ENCODE data around the gene CKMT2. TPM values are rescaled to one million over a fixed set of nuclear protein-coding genes. Genes with fewer than 3 reads are reported as not detected.

The CKMT2 gene
- total and polyA plus RNA-seq, 2 of the 8 experiments (the other 6 are each of a cell fraction or from before 2014, with no cell fraction given), result 2.4 to 5.0 TPM

DNA sequence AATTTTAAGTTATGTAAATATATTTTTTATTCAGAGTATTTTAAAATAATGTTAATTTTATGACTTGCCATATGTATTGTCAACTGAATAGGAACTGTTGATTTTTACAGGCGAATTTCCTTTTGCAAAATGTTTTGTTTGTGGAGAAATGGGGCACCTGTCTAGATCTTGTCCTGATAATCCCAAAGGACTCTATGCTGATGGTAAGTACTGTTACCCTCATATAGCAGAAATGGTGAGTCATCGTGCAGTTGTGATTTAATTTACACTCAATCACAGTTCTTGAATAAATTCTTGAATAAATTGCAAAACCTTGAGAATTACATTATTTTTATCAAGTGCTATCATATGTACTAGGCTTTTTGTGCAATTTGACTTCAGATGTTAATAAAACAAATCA is 75.7 kb downstream of the CKMT2 start:
- no peak overlapping the region for H3K23ac ChIP-seq (ENCODE audit: insufficient read length)
- H2BK5ac ChIP-seq (ENCODE audit: low read depth, low read length), result no peak overlapping the region
- H4K20me1 ChIP-seq (replicated peaks in 1 of 2; ENCODE audit: control insufficient read depth in 1 of 2, insufficient read depth in 2 of 2, low read length in 2 of 2), result no peaks in the 10 kb centered on the region
- ChIA-PET POLR2A (ENCODE audit: partially characterized antibody) (no interaction called here), CTCF (ENCODE audit: partially characterized antibody) (no interaction called here)
- H2AK5ac ChIP-seq (ENCODE audit: low read depth, low read length), result no peak overlapping the region
- H2BK120ac ChIP-seq (replicated peaks; ENCODE audit: low read depth, low read length), result no peak overlapping the region
- no peak overlapping the region for H3K9ac ChIP-seq (replicated peaks in 1 of 4; ENCODE audit: extremely low read depth in 1 of 4, low read depth in 3 of 4, low read length in 3 of 4)
- H3K27ac ChIP-seq (ENCODE audit: low read depth, low read length), result no peak overlapping the region
- H3K4ac ChIP-seq (replicated peaks; ENCODE audit: insufficient read length, low read depth, low read length), result no peak overlapping the region
- no peak overlapping the region for H4K8ac ChIP-seq (ENCODE audit: extremely low read depth, insufficient read depth, low read length)
- no peak overlapping the region for H2AFZ ChIP-seq (ENCODE audit: low read length)
- FAIRE-seq (no peak), DNase-seq (ENCODE audit: low read depth in 1 of 2, low spot score in 2 of 2) (no peak)
- WGBS, 2 experiments (ENCODE audit: extremely low coverage in 1 of 2, insufficient coverage in 1 of 2, insufficient read length in 1 of 2, insufficient replicate concordance in 2 of 2, low coverage in 1 of 2, low lambda C conversion rate in 2 of 2, missing lambda C conversion rate in 1 of 2), result 79% methylated on average over 2 of the region's 2 CpGs; no CpG with 5 or more reads in 1 of the 2 experiments
- H3K27me3 ChIP-seq (replicated peaks in 1 of 4; ENCODE audit: control insufficient read depth in 3 of 4, extremely low read depth in 1 of 4, insufficient read depth in 3 of 4, low read length in 3 of 4), result no peaks in the 10 kb centered on the region
- no peak overlapping the region for H3K14ac ChIP-seq (ENCODE audit: insufficient read length)
- no peak overlapping the region for H4K5ac ChIP-seq (ENCODE audit: insufficient read length, low read depth, low read length)
- H3K23me2 ChIP-seq (ENCODE audit: low read depth, low read length), result no peaks in the 10 kb centered on the region
- H3K79me2 ChIP-seq (ENCODE audit: control insufficient read depth in 1 of 2, insufficient read depth in 2 of 2, low read length in 2 of 2), result 0 out of 4 replicates have a peak, but pooled peaks cover 0 to 4% of the 10 kb centered on the region in 2 experiments
- H3K36me3 ChIP-seq (ENCODE audit: control insufficient read depth in 2 of 4, insufficient read depth in 4 of 4, low read length in 3 of 4), result peaks cover 0 to 35% (median 6%) of the 10 kb centered on the region in 4 experiments; a peak in 4 of 8 replicates
- H2BK20ac ChIP-seq (ENCODE audit: low read length), result no peak overlapping the region
- no peak overlapping the region for H3K4me3 ChIP-seq (ENCODE audit: extremely low read depth in 1 of 4, insufficient read depth in 2 of 4, low read depth in 3 of 4, low read length in 4 of 4)
- H3K4me2 ChIP-seq (ENCODE audit: insufficient read depth in 1 of 2, low read depth in 2 of 2, low read length in 2 of 2), result no peak overlapping the region
- H4K91ac ChIP-seq (replicated peaks; ENCODE audit: insufficient read length, low read length), result no peak overlapping the region
- H2BK15ac ChIP-seq (ENCODE audit: low read length), result no peak overlapping the region
- H3K56ac ChIP-seq (replicated peaks; ENCODE audit: insufficient read length, low read depth, low read length), result no peak overlapping the region
- H3K79me1 ChIP-seq (ENCODE audit: low read depth, low read length), result no peaks in the 10 kb centered on the region; the same call in 1 of the 2 replicates
- H3K9me3 ChIP-seq (ENCODE audit: insufficient read depth in 2 of 2, low read depth in 1 of 2, low read length in 1 of 2), result no peaks in the 10 kb centered on the region
- H3K4me1 ChIP-seq (replicated peaks in 1 of 4; ENCODE audit: control insufficient read depth in 3 of 4, insufficient read depth in 4 of 4, low read length in 3 of 4), result no peaks in the 10 kb centered on the region
- H3K18ac ChIP-seq (ENCODE audit: extremely low read depth, low read length), result no peak overlapping the region
- H2BK12ac ChIP-seq (ENCODE audit: low read depth, low read length), result no peak overlapping the region
- TF ChIP-seq SP4 (IDR thresholded peaks at IDR 0.05; ENCODE audit: low read length), result no peak
- no peak for TF ChIP-seq CHD1 (IDR thresholded peaks at IDR 0.05; ENCODE audit: low read depth, low read length)
- TF ChIP-seq CREB1 (IDR thresholded peaks at IDR 0.05), result no peak
- no peak for TF ChIP-seq POLR2AphosphoS5 (IDR thresholded peaks at IDR 0.05; ENCODE audit: low read depth, low read length)
- TF ChIP-seq SAP30 (IDR thresholded peaks at IDR 0.05; ENCODE audit: insufficient read depth, insufficient replicate concordance, low read length), result no peak
- no peak for TF ChIP-seq E2F6 (IDR thresholded peaks at IDR 0.05)
- TF ChIP-seq, protein P1, sequence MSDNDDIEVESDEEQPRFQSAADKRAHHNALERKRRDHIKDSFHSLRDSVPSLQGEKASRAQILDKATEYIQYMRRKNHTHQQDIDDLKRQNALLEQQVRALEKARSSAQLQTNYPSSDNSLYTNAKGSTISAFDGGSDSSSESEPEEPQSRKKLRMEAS (IDR thresholded peaks at IDR 0.05), result no peak
- no peak for TF ChIP-seq RAD21 (IDR thresholded peaks at IDR 0.05 in 1 of 2, conservative IDR thresholded peaks at IDR 0.05 in 1 of 2; ENCODE audit: low read depth in 2 of 2, low read length in 2 of 2)
- no peak for TF ChIP-seq EGR1 (IDR thresholded peaks at IDR 0.05; ENCODE audit: borderline replicate concordance, low read depth, low read length)
- no peak for TF ChIP-seq FOSL1 (IDR thresholded peaks at IDR 0.05; ENCODE audit: insufficient read depth, low read depth, low read length)
- TF ChIP-seq CBX5 (IDR thresholded peaks at IDR 0.05; ENCODE audit: low read depth, low read length), result no peak
- no peak for TF ChIP-seq POU5F1 (IDR thresholded peaks at IDR 0.05; ENCODE audit: low read depth, low read length)
- no peak for TF ChIP-seq GABPA (IDR thresholded peaks at IDR 0.05; ENCODE audit: borderline replicate concordance, insufficient read depth, low read length)
- TF ChIP-seq EP300 (IDR thresholded peaks at IDR 0.05; ENCODE audit: borderline replicate concordance in 1 of 2, low read depth in 2 of 2, low read length in 2 of 2), result no peak

All from H1 (cell line).